GM19452 (cell line): ENCODE results near the gene FAM217B.

Experiments used
- ATAC-seq: cut with Tn5 transposase; IDR thresholded peaks from one replicate; pipeline ENCODE4 v1.9.1; 2021; ENCODE audit not compliant: unreplicated experiment

Gene FAM217B

GRCh38 chr20:59972037-59972801, 32.0 kb downstream of the FAM217B start:
- no peak for ATAC-seq

GRCh38 chr20:59976156-59976782, 36.1 kb downstream of the FAM217B start:
- ATAC-seq: no peak

GRCh38 chr20:59977086-59977485, 36.9 kb downstream of the FAM217B start:
- ATAC-seq: no peak

GRCh38 chr20:59983076-59983475, 42.9 kb downstream of the FAM217B start:
- no peak for ATAC-seq

GRCh38 chr20:59984541-59984940, 44.4 kb downstream of the FAM217B start:
- no peak for ATAC-seq

- no peak for ATAC-seq
Measured at GRCh38 chr20:59985164-59985563, 45.0 kb downstream of the FAM217B start.

GRCh38 chr20:59985864-59986263, 45.7 kb downstream of the FAM217B start:
- ATAC-seq: no peak

GRCh38 chr20:59987135-59987534, 46.9 kb downstream of the FAM217B start:
- ATAC-seq: no peak

- no peak for ATAC-seq
Measured at GRCh38 chr20:59988141-59988540, 48.0 kb downstream of the FAM217B start.

- ATAC-seq: no peak
Measured at GRCh38 chr20:59992526-59993084, 52.4 kb downstream of the FAM217B start.

- no peak for ATAC-seq
Measured at GRCh38 chr20:59993736-59994430, 53.7 kb downstream of the FAM217B start.

GRCh38 chr20:59994697-59995122, 54.5 kb downstream of the FAM217B start:
- no peak for ATAC-seq

- no peak for ATAC-seq
Measured at GRCh38 chr20:59996108-59996507, 55.9 kb downstream of the FAM217B start.

- ATAC-seq: no peak
Measured at GRCh38 chr20:59997896-59998295, 57.7 kb downstream of the FAM217B start.
